NOMO-1 treated with dmso at 0.1 percent for 144 hours (cell line): Measurements from ENCODE around the gene CREB5.
"Not testable (repeated sequence)": the region's sequence is repeated elsewhere in the genome, so short reads cannot be mapped to it uniquely, and the experiment has no call there.

ENCODE experiments used
- DNase-seq: peaks from one replicate; lab custom pipeline; 2025; ENCODE audit not compliant: unreplicated experiment; lab: John Stamatoyannopoulos, UW

CREB5 gene

DNA sequence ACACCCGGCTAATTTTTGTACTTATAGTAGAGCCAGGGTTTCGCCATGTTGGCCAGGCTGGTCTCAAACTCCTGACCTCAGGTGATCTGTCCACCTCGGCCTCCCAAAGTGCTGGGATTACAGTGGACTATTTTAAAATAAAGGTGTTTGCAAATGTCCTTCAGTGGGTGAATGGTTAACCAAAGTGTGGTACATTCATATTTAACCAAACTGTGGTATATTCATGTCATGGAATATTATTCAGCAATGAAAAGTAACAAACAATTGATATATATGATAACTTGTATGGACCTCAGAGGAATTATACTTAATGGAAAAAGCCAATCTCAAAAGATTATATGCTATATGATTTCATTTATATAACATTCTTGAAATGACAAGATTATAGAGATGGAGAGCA is 190.0 kb downstream of the CREB5 start:
- DNase-seq: no peak

DNA sequence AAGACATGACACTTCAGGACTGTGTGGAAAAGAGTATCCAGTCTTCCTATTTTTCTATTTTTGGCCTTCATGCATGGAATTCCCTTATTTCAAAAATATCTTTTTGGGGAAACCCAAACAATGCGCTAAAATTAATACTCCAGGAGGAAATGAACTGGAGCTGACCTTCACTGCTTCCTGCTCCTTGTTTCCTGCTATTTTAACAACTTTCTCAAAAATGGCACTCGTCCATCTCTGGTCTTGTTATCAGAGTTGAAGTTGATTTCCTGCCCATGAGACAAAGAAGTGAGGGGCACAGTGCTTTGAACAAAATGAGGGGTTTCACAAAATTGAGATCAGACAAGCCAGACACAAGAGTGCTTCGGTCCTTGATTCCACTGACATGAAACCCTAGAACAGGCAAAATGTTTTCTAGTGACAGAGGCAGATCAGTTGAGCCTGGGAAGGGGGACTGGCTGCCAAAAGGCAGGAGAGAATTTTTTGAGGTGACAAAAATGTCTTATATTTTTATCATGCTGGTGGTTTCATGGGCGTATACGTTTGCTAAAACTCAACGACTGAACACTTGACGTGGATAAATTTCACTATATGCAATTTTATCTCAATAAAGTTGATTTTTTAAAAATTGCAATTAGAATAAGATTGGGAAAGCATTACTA is 193.2 kb downstream of the CREB5 start:
- no peak for DNase-seq

DNA sequence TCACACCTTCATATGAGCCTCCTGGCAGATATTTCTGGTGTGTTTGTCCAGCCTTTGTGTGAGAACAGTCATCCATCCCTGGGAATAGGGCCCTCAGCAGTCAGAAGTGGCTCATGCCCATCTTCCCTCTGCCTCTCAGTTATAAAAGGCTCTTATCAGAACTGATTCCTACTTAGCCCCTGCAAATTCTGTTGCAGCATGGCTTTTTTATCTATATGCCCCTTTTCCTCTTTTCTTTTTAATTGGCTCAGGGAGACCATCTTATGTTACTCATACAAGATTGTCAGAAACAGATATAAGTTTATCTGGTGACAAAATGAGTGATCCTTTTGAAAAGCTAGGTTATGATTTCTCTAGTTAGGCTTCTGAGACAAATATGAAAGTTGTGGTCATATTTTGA is 194.1 kb downstream of the CREB5 start:
- no peak for DNase-seq

DNA sequence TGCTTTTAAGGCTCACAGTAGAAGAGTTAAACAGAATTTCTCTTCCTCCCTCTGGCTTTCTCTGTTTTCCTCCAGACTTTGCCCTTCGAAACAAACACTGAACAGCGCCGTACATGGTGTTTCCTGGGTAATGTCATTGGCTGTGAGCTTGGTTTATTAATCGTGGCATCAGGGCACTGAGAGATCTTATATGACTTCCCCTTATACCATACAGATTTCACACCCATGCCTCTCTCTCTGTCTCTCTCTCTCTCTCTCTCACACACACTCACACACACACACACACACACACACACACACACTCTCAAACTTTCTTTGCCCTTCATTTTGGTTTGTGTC is 195.5 kb downstream of the CREB5 start:
- DNase-seq: no peak

DNA sequence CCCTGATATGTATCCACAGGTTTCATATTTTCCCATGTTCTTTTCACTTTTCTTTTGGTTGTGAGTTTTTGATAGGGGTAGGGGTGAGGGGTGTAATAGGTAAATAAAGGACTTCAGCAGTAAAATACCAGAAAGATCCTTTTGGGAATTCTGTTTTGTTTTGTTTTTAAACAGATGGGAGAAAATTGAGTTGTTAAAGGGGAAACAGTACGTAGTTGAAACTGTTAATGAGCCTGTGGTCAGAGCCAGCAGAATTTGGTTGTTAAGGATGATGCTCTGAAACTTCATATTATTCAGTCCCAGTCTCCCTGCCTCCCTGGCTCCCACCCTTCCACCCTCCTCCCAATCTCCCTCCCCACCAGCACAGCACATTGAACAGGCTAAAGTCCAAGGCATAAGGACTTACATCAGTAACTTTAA is 195.9 kb downstream of the CREB5 start:
- DNase-seq: no peak

DNA sequence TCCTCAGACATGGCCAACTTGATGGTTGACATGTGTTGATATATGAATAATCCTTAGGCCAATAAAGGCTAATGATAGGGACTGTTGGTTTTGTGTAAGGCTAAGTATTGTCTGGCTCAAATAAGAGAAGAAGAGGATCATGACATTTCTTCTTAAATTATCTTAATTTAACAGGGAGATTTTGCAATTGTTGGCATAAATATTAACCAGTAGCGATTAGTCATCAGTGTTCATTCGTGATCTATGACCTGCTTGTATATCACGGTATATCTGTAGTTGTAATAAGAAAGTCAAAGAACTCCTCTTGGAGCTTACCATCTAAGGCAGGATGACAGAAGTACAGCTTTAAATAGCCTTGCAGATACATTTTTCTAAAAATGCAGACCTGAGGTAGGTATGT is 196.4 kb downstream of the CREB5 start:
- DNase-seq: no peak

DNA sequence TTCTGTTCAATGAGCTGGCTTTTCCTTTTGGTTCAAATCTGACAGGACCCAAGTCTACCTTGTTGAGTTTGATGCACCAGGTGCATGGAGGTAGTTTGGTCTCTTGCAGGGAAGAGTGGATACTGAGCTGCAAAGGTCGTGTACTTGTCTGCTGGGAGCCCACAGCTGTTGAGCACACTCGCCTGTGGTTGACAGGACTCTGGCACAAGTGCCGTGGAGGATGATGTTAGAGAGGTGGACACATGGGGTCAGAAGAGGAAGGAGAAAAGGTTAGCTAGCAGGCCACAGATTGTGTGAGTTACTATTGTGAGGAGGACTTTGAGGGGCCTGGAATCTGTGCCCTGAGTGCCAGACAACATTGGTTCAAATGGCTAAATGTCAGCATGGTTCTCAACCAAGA is 197.3 kb downstream of the CREB5 start:
- DNase-seq: no peak

DNA sequence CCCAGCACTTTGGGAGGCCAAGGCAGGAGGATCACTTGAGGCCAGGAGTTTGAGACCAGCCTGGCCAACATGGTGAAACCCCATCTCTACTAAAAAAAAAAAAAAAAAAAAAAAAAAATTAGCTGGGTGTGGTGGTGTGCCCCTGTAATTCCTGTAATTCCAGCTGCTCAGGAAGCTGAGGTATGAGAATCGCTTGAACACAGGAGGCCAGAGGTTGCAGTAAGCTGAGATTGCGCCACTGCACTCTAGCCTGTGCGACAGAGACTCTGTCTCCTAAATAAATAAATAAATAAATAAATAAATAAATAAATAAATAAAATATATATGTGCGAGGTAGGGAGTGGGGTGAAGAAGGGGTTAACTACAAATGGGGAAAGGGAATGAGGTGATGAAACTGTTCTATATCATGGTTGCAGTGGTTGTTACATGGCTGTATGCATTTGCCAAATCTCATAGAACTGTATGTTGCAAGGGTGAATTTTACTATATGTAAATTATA is 199.1 kb downstream of the CREB5 start:
- not testable (repeated sequence) for DNase-seq

DNA sequence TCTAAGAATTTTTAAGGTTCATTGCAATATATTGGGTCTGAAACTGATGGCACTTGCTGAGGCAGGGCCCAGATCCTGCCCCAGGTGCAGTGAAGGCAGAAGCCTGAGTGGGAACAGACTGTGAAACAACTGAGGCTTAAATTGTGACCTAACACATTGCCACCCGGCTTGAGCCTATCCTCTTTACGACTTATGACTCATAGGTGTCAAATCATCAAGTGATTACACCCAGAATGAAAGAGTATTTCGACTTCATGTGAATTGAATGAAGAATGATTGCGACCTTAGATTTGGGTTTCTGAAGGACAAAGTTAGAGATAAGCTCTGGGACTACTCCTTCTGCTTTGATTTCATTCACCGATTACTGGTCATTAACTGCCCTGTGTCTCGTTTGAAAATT is 200.9 kb downstream of the CREB5 start:
- DNase-seq: no peak

DNA sequence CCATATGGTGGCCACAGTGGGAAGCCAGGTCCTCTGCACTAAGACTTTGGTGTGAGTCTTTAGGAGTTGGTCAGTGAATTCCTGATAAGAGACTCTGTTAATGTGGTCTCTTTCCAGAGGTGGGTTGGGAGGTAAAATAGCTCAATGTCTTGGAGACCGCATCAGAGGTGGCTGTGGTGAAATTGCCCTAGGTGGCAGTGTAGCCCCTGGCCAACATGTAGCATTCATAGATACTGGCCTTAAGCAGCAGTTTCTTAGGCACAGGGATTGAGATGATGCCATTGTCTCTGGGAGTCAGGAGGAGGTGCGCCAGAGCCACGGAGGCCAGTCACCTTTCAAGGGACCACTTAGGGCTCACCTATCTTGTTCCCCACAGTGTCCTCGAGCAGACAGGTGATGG is 202.8 kb downstream of the CREB5 start:
- no peak for DNase-seq

DNA sequence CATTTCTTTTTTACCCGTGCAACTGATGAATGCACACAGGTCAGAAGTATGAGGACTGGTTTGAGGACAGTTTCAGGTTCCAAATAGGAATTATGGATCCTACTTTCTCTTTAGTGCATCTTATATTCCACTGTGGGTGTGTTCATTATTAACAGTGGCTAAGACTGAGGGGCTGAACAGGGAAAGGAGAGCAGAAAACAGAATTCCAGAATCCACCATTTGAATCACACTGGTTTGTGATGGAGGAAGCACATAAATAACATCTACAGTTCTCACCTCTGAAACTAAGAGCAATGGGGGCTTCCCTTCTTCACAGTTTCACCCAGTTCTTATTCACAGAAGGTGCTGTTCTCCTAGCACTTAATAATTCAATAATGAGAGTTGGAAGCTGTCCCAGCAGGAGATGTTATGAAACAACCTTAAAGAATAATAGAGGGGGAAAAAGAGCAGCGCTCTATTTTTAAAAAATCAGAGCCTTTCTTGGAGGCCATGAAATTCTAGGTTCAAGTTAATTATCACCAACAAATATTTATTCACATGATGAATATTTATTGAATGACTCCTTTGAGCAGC is 205.1 kb downstream of the CREB5 start:
- DNase-seq: no peak

DNA sequence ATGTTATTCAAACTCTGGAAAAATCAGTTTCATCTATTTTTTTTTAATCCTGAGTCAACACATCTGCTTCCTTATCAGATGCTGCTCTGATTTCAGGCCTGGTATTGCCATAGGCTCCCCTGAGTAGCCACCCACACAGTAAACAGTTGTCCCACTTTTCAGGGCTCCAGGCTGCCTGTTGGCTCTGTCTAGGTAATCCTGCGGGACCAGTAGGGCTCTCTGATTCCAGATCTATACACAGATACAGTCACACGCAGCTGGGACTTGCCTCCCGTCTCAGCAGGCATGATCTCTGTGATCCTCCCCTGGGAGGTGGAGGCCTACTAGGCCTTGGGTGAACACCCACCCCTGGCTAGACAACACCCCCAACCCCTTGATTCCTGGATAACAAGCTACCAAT is 206.1 kb downstream of the CREB5 start:
- no peak for DNase-seq

DNA sequence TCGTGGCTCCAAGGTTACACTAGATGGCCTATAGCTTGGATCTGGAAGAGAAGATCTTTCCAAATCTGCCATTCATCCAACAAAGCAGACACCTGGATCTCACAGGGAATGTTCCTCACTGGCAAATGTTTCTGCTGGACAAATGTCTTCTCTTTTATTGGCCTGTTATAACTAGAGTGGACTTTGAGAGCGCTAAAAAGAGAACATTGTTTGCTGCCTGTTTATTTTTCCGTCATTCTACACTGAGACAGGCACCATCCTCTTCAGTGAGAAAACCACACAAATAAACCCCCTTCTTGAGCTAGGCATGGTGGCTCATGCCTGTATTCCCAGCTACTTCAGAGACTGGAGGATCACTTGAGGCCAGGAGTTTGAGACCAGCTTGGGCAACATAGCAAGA is 206.9 kb downstream of the CREB5 start:
- no peak for DNase-seq

DNA sequence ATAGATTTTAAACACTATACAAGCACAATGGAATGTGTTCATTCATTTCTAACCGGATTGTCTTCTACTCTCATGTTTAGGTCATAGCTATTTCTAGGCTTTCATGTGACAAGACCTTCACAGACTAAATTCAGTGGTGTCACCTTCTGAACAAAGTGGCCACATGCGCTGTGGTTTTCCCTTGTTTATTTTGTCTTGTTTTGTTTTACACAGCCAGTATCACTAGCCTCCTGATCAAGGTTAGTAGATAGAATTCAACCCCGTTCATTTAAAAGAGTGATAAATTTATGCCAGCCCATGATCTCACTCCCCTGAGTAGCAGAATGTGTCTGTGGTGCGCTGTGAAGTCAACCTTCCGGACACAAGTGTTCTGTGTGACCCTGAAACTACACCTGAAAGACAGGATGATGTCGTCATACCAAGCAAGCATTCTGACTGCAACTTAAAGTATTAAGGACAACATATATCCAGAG is 209.1 kb downstream of the CREB5 start:
- DNase-seq: no peak

DNA sequence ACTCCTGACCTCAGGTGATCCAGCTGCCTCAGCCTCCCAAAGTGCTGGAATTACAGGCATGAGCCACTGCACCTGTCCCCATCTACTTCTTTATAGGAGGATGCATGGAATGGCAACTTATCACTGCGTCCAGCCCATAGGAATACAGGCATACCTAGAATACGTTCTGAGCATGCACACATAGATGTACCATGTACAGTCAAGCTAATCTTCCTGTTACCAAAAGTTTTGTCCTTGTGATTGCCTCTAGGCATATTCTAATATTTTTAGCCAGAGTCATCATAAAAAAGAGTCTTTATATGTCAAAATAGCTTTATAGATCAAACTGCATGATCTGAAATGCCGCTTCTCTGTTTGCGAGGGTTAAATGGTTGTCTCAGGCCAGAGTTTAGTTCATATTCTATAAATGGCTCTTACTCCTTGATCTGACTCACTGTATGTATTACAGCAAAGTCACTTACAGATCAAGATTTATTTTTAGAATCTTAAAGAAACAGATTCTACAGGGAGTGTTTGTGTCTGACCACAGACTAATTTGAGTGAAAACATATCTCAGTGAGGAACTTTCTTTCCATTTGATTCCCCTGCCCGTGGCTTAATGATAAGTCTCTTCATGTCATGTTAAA is 210.9 kb downstream of the CREB5 start:
- DNase-seq: peak; percentile 9

DNA sequence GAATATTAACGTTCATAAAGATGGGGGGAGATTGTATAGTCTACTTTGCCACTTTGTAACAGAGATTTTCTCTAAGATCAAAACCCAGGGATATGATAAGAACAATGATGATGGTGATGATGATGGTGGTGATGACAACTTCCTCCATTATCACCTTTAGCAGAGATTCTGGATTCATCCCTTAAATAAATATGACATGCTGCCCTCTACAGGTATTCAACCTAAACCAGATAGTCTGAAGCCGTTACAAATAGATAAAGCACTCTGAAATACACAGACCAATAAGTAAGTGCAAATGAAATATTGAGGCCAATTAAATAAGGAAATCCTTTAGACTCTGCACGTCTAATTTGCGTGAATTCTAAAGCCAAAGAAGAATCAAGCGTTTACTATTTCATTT is 211.5 kb downstream of the CREB5 start:
- no peak for DNase-seq

DNA sequence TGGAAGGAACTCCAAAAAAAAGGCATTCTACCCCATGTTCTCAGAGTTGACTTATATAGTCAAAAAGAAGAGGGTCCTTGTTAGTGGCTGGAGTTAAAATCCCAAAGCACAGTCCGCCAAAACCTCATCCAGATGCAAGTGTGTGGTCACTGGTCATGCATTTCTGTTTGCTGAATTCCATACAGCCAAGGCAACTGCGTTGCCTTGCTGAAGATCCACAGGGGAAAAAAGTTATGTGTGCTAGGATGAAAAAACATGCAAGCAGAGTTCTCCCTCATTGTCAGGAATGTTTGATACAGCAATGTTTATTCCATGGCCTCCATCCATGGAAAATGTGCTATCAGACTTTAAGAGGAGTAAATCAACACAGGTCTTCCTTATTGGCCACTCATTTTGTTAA is 213.1 kb downstream of the CREB5 start:
- no peak for DNase-seq

DNA sequence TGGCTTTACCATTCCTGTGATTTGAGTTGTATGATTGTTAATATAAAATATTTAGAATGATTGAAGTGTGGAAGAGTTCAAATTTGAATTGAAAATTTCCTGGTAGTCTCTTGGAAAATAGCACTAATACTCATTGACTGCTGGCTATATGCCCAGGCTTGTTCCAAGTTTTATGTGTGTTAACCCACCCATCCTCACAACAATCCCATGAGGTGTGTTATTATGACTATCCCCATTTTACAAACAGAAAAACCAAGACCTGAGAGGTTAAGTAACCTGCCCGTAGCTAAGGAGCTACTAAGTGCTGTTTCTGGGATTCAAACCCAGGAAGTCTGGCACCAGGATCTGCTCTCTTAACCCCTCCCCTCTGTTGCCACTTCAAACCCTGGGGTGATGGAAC is 213.9 kb downstream of the CREB5 start:
- no peak for DNase-seq

DNA sequence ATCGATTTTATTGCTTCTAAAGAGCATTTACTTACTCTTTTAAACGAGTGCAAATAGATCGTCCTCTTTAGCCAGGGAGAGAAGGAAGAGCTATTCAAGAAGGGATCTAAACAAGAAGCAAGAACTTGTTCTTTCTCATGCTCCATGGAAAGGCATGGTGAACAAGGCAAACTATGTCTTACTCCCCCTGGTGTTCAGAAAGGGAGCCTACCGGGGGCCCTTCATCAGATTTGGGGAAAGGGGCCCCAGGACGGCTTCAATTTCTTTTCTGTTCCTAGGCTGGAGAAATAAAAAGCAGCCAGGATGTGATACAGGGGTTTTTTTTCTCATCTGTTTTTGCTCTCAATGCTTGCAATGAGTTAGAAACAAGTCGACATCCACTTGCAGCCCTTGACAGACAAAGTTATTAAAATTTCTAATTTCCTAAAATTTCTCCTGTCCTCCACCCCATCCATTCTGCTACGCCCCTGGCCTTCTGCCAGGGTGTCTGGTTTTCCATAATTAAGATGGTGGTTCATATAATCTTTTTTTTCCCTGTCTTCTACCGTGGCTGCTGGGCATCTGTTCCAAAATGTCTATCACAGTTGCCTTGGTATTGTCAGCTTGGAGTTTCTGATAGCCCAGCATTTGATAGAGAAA is 214.4 kb downstream of the CREB5 start:
- DNase-seq: peak; percentile 1

DNA sequence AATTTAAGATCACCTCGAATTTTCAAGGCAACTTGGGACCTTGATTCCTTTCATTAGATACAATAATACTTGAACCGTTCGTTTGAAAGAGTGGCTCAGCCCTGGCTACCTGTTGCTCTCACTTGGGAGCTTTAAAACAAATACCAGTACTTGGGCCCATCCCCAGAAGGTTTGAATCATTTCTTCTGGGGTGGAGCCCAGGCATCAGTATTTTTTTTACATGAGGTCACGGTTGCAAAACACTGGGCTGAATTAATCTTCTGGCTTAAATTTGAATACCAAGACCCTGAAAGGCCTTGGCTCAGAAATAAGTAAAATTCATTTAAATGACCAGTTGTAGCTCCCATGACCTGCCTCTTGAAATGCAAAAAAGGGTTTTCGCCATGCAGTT is 214.9 kb downstream of the CREB5 start:
- DNase-seq: no peak

DNA sequence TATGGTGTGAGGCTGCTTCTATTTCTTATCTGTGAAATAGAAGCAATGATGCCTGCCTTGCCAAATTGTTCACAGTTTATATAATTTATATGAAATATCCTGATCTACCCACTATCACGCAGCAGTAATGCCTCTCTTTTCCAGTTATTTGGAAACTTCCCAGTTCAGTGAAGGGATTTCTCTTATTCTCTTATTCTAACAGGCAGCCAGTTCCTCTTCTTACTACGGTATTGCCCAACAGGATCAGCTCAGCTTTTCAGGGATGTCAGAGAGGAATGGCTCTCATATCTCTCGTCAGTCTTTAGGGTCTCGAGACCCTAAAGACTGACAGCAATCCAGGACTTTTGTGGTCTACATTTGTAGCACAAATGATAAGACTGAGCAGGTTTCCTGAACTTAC is 215.6 kb downstream of the CREB5 start:
- no peak for DNase-seq

DNA sequence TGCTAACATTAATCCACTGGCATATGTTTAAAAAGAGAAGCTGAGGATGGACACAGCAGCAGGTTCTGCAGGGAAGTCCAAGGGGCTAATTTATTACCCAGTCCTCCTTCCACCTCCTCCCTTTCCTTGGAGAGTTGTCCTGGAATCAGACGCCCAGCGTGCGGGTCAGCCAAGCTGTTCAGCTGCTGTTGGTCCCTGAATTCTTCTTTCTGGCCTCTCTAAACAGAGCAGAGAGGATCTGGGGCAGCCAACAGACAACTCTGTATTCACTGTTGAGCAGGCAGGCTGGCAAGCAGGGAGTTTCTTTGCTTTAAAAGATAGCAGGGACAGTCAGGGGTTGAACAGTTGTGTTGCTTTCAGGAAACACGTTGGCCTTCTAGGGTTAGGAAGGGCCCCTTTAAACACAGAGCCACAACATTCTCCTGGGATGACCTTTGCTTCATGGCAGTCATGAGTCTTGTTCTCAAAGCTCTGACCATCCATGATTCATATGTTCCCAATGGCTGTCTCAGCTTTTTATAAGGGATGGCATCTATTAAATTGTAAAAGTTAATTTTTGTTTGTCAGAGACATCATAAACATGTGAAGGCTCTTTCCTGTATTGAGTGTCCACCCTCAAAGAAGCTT is 217.0 kb downstream of the CREB5 start:
- no peak for DNase-seq
